ENCODE results near the gene TRPM3. TPM values are rescaled to one million over a fixed set of nuclear protein-coding genes. Genes with fewer than 3 reads are reported as not detected.

The TRPM3 gene
- total and polyA plus RNA-seq, 2 donors (not counting 1 experiment from before 2014, with no cell fraction given), result not detected

- no peaks in the 10 kb centered on the region for H3K79me2 ChIP-seq (ENCODE audit: control insufficient read depth, insufficient read depth, low read length)
- intact Hi-C loops (cut with micrococcal nuclease), result no loop called here
- H3K9me3 Mint-ChIP-seq (ENCODE audit: insufficient read depth), result peaks cover 2% of the 10 kb centered on the region
- H3K9me3 ChIP-seq (ENCODE audit: control extremely low read depth in 1 of 3, control insufficient read depth in 2 of 3, insufficient read depth in 1 of 3, low read length in 2 of 3), result no peaks in the 10 kb centered on the region
- H3K4me1 ChIP-seq (ENCODE audit: control insufficient read depth in 2 of 2, insufficient read depth in 2 of 2, low read length in 2 of 2), result no peaks in the 10 kb centered on the region
- no peak overlapping the region for H3K4me3 ChIP-seq (ENCODE audit: control extremely low read depth in 1 of 5, extremely low read depth in 1 of 5, insufficient read depth in 1 of 5, low read depth in 2 of 5, low read length in 4 of 5)
- TF ChIP-seq CTCF (IDR thresholded peaks at IDR 0.05) (no peak), EZH2 (IDR thresholded peaks at IDR 0.05; ENCODE audit: borderline replicate concordance, insufficient read depth, low read depth, low read length, poor library complexity, severe bottlenecking) (no peak)
- H3K27ac Mint-ChIP-seq, result no peak overlapping the region
- H3K4me1 Mint-ChIP-seq, result no peaks in the 10 kb centered on the region
- no peaks in the 10 kb centered on the region for H4K20me1 ChIP-seq (ENCODE audit: control insufficient read depth, insufficient read depth, low read length, poor library complexity, severe bottlenecking)
- H2AFZ ChIP-seq (ENCODE audit: insufficient read depth, low read depth, low read length, poor library complexity, severe bottlenecking), result no peak overlapping the region
- H3K27me3 Mint-ChIP-seq, result no peaks in the 10 kb centered on the region
- no CpG with 5 or more reads among the region's 1 CpG for WGBS (ENCODE audit: insufficient coverage)
- DNase-seq, result no peak
- H3K4me2 ChIP-seq (replicated peaks; ENCODE audit: low read depth, low read length, poor library complexity, severe bottlenecking), result no peak overlapping the region
- ATAC-seq (ENCODE audit: low read depth), result no peak
- H3K36me3 ChIP-seq (replicated peaks in 1 of 2; ENCODE audit: control extremely low read depth in 1 of 2, control insufficient read depth in 1 of 2, extremely low read depth in 1 of 2, insufficient read depth in 2 of 2, low read length in 1 of 2), result no peaks in the 10 kb centered on the region
- no peaks in the 10 kb centered on the region for H3K27me3 ChIP-seq (replicated peaks in 1 of 4; ENCODE audit: control extremely low read depth in 1 of 4, control insufficient read depth in 3 of 4, insufficient read depth in 4 of 4, low read length in 3 of 4)
- no peak overlapping the region for H3K27ac ChIP-seq (ENCODE audit: low read length in 2 of 2)
- ChIA-PET POLR2A (no interaction called here), CTCF (no interaction called here)
- H3K9ac ChIP-seq (ENCODE audit: low read length), result no peak overlapping the region
- H3K4me3 Mint-ChIP-seq, result no peak overlapping the region
Measured at GRCh38 chr9:70981312-70981711, 140.1 kb downstream of the TRPM3 start.

- ATAC-seq (ENCODE audit: low read depth), result no peak
- H3K27me3 ChIP-seq (replicated peaks in 1 of 4; ENCODE audit: control extremely low read depth in 1 of 4, control insufficient read depth in 3 of 4, insufficient read depth in 4 of 4, low read length in 3 of 4), result no peaks in the 10 kb centered on the region
- no peaks in the 10 kb centered on the region for H3K9me3 Mint-ChIP-seq (ENCODE audit: insufficient read depth)
- ChIA-PET POLR2A (no interaction called here), CTCF (no interaction called here)
- no peak overlapping the region for H3K4me2 ChIP-seq (replicated peaks; ENCODE audit: low read depth, low read length, poor library complexity, severe bottlenecking)
- no peak for DNase-seq
- no peaks in the 10 kb centered on the region for H3K4me1 Mint-ChIP-seq
- H3K79me2 ChIP-seq (ENCODE audit: control insufficient read depth, insufficient read depth, low read length), result no peaks in the 10 kb centered on the region
- H3K27ac ChIP-seq (ENCODE audit: low read length in 2 of 2), result no peak overlapping the region
- H3K9ac ChIP-seq (ENCODE audit: low read length), result no peak overlapping the region
- H3K4me1 ChIP-seq (ENCODE audit: control insufficient read depth in 2 of 2, insufficient read depth in 2 of 2, low read length in 2 of 2), result no peaks in the 10 kb centered on the region
- no peak overlapping the region for H3K4me3 Mint-ChIP-seq
- H2AFZ ChIP-seq (ENCODE audit: insufficient read depth, low read depth, low read length, poor library complexity, severe bottlenecking), result no peak overlapping the region
- no peak overlapping the region for H3K27ac Mint-ChIP-seq
- no peak overlapping the region for H3K4me3 ChIP-seq (ENCODE audit: control extremely low read depth in 1 of 5, extremely low read depth in 1 of 5, insufficient read depth in 1 of 5, low read depth in 2 of 5, low read length in 4 of 5)
- no peaks in the 10 kb centered on the region for H4K20me1 ChIP-seq (ENCODE audit: control insufficient read depth, insufficient read depth, low read length, poor library complexity, severe bottlenecking)
- 88% methylated on average over 2 of the region's 4 CpGs for WGBS (ENCODE audit: insufficient coverage)
- TF ChIP-seq EZH2 (IDR thresholded peaks at IDR 0.05; ENCODE audit: borderline replicate concordance, insufficient read depth, low read depth, low read length, poor library complexity, severe bottlenecking) (no peak), CTCF (IDR thresholded peaks at IDR 0.05) (no peak)
- intact Hi-C loops (cut with micrococcal nuclease), result no loop called here
- no peaks in the 10 kb centered on the region for H3K27me3 Mint-ChIP-seq
- H3K36me3 ChIP-seq (replicated peaks in 1 of 2; ENCODE audit: control extremely low read depth in 1 of 2, control insufficient read depth in 1 of 2, extremely low read depth in 1 of 2, insufficient read depth in 2 of 2, low read length in 1 of 2), result no peaks in the 10 kb centered on the region
- no peaks in the 10 kb centered on the region for H3K9me3 ChIP-seq (ENCODE audit: control extremely low read depth in 1 of 3, control insufficient read depth in 2 of 3, insufficient read depth in 1 of 3, low read length in 2 of 3)
Measured at GRCh38 chr9:70979966-70980365, 141.5 kb downstream of the TRPM3 start.
